ENCODE data around the gene MINDY3. TPM values are rescaled to one million over a fixed set of nuclear protein-coding genes. Genes with fewer than 3 reads are reported as not detected.
"Not testable (repeated sequence)": the region's sequence is repeated elsewhere in the genome, so short reads cannot be mapped to it uniquely, and the experiment has no call there.

Gene MINDY3
- total RNA-seq, result 10 to 100 TPM; 23.3 to 26.3 TPM

GRCh38 chr10:15859906-15860691, at the start of gene MINDY3:
MINDY3 (minus strand) TSS chr10:15860507; CDS start chr10:15860299, 208 bp downstream.
- H3K4me3 Mint-ChIP-seq, result peak within 1 kb of the TSS; percentile 98
- H3K27me3 Mint-ChIP-seq, result peaks cover 16% of the 10 kb centered on the region
- H3K9me3 Mint-ChIP-seq, result no peaks in the 10 kb centered on the region
- H3K4me1 Mint-ChIP-seq, result peaks cover 22% of the 10 kb centered on the region
- ATAC-seq (ENCODE audit: low read depth), result peak; percentile 93
- peak; percentile 78 for DNase-seq
- POLR2A ChIA-PET, result interaction anchor here (1.0 kb wide), 1 partner anchor 577 kb away, joined by 5 read pairs; no protein-coding TSS in a partner anchor
- peaks cover 12% of the 10 kb centered on the region for H3K36me3 Mint-ChIP-seq
- peak within 1 kb of the TSS; percentile 95 for H3K27ac Mint-ChIP-seq

DNA sequence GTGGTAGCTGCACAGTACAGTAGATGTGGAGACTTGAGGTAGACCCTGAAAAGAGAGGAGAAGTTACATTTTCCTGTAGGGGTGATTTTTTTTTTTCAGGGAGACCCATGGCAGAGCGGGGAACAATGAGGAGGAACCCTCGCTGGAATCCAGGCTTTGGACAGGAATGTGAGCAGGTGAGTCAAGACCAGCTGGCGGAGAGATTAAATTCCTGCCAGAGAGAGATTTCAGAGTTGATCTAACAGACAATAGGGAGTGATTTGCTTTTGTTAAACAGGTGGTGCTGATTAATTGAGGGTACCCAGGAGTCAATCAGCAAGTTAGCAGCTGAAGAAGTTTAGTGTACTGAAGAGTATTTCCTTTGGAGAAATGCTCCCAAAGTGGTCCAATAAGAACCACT, 41.6 kb upstream of the MINDY3 start:
- Mint-ChIP-seq H3K4me1 (no peaks in the 10 kb centered on the region), H3K27me3 (peaks cover 5% of the 10 kb centered on the region), H3K36me3 (no peaks in the 10 kb centered on the region), H3K9me3 (no peaks in the 10 kb centered on the region), H3K27ac (no peak overlapping the region), H3K4me3 (no peak overlapping the region)
- ATAC-seq (ENCODE audit: low read depth), result no peak
- DNase-seq, result no peak
- POLR2A ChIA-PET, result no interaction called here

DNA sequence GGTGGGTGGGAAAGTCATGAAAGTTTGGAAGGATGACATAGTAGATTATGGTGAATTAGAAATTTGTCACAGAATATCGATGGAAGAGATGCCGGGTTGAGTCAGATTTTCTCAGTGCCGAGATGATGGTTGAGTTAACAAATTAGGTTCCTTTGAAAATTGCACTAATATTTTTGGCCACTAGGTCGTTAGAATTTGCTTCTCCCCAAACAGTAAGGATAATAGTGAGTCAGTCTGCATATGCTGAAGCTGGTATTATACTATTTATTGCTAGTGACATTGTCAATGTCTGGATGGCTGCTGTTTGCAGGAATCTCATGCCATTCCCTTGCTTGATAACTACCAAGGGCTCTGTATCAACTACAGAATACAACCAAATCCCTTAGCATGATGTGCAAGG, 37.7 kb upstream of the MINDY3 start:
- no peak for DNase-seq
- Mint-ChIP-seq H3K4me3 (no peak overlapping the region), H3K4me1 (no peaks in the 10 kb centered on the region), H3K27me3 (peaks cover 7% of the 10 kb centered on the region), H3K9me3 (no peaks in the 10 kb centered on the region), H3K36me3 (no peaks in the 10 kb centered on the region), H3K27ac (no peak overlapping the region)
- ATAC-seq (ENCODE audit: low read depth), result no peak
- POLR2A ChIA-PET, result no interaction called here

DNA sequence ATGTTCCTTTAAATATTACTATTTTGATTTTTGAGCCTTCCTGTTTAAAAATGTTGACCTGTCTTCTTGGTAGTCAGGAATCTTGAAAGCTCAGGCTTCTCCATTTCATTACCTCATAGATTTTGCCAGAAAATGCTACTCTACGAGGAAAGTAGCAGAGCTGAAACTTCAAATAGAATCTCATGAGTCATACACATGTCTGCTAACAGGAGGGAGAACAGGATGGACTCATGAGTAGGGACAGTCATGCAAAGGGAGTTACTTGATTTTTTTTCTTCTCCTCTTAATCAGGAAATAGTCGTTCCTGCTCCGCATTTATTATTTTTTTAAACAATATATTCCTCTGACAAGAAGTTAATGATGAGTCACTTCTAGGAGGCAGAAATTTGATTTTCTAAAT, 37.0 kb upstream of the MINDY3 start:
- Mint-ChIP-seq H3K4me1 (no peaks in the 10 kb centered on the region), H3K9me3 (no peaks in the 10 kb centered on the region), H3K36me3 (no peaks in the 10 kb centered on the region), H3K27ac (no peak overlapping the region), H3K27me3 (peaks cover 13% of the 10 kb centered on the region), H3K4me3 (no peak overlapping the region)
- DNase-seq, result no peak
- no peak for ATAC-seq (ENCODE audit: low read depth)
- POLR2A ChIA-PET, result no interaction called here

- peaks cover 13% of the 10 kb centered on the region for H3K27me3 Mint-ChIP-seq
- DNase-seq (no peak), ATAC-seq (ENCODE audit: low read depth) (no peak)
- H3K4me1 Mint-ChIP-seq, result no peaks in the 10 kb centered on the region
- no peak overlapping the region for H3K4me3 Mint-ChIP-seq
- H3K9me3 Mint-ChIP-seq, result no peaks in the 10 kb centered on the region
- POLR2A ChIA-PET, result no interaction called here
- H3K27ac Mint-ChIP-seq, result no peak overlapping the region
- H3K36me3 Mint-ChIP-seq, result no peaks in the 10 kb centered on the region
Observed at GRCh38 chr10:15896654-15897053, 36.3 kb upstream of the MINDY3 start.

DNA sequence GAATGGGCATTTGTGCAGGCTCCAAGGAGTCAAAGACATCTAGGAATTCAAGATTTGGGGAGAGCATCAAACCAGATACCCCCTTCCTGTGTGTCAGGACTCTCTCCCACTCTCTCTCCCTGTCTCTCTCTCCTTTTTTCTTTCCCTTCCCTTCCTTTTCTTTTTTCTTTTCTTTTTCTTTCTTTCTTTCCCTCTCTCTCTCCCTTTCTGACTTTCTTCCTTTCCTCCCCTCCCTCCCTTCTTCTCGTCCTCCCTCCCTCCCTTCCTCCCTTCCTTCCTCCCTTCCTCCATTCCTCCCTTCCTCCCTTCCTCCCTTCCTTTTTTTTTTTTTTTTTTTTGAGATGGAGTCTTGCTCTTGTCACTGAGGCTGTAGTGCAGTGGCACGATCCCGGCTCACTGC, 24.1 kb upstream of the MINDY3 start:
- Mint-ChIP-seq H3K4me1 (no peaks in the 10 kb centered on the region), H3K27me3 (peaks cover 20% of the 10 kb centered on the region), H3K27ac (no peak overlapping the region), H3K9me3 (no peaks in the 10 kb centered on the region), H3K36me3 (no peaks in the 10 kb centered on the region), H3K4me3 (no peak overlapping the region)
- POLR2A ChIA-PET, result no interaction called here
- ATAC-seq (ENCODE audit: low read depth) (no peak), DNase-seq (no peak)

GRCh38 chr10:15881542-15881941, 21.2 kb upstream of the MINDY3 start:
- no peak overlapping the region for H3K4me3 Mint-ChIP-seq
- no peak for DNase-seq
- H3K36me3 Mint-ChIP-seq, result no peaks in the 10 kb centered on the region
- no peaks in the 10 kb centered on the region for H3K9me3 Mint-ChIP-seq
- H3K27me3 Mint-ChIP-seq, result peaks cover 22% of the 10 kb centered on the region
- POLR2A ChIA-PET, result no interaction called here
- H3K27ac Mint-ChIP-seq, result no peak overlapping the region
- H3K4me1 Mint-ChIP-seq, result no peaks in the 10 kb centered on the region
- ATAC-seq (ENCODE audit: low read depth), result no peak

GRCh38 chr10:15879663-15880062, 19.4 kb upstream of the MINDY3 start:
- peaks cover 25% of the 10 kb centered on the region for H3K27me3 Mint-ChIP-seq

DNA sequence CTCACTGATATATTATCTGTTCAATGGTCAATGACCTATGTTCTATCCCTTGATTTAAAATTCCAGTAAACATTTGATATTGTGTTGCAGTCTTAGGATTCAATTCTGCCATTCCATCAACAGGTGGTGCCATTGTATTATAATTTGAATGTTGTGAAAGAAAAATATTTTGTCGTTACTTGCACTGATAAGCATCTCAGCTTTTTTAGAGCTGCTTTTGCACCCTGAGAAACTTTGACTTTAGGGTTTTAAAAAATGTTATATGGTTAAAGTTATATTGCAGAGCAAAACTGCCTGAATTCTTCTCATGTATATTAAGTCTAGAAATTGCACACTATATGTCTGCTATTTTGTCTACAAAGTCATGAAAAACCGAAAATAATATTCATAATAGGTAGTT, 18.8 kb upstream of the MINDY3 start:
- H3K4me1 Mint-ChIP-seq, result no peaks in the 10 kb centered on the region

More at GRCh38 chr10:15879663-15880062, 19.4 kb upstream of the MINDY3 start:
- no peak overlapping the region for H3K4me3 Mint-ChIP-seq
- H3K36me3 Mint-ChIP-seq, result no peaks in the 10 kb centered on the region
- ATAC-seq (ENCODE audit: low read depth) (no peak), DNase-seq (no peak)
- H3K27ac Mint-ChIP-seq, result no peak overlapping the region
- no peaks in the 10 kb centered on the region for H3K9me3 Mint-ChIP-seq
- no peaks in the 10 kb centered on the region for H3K4me1 Mint-ChIP-seq
- POLR2A ChIA-PET, result no interaction called here

GRCh38 chr10:15877836-15878576, 17.7 kb upstream of the MINDY3 start:
- no peaks in the 10 kb centered on the region for H3K4me1 Mint-ChIP-seq
- ATAC-seq (ENCODE audit: low read depth), result no peak
- no peaks in the 10 kb centered on the region for H3K9me3 Mint-ChIP-seq
- peaks cover 35% of the 10 kb centered on the region for H3K27me3 Mint-ChIP-seq
- H3K36me3 Mint-ChIP-seq, result no peaks in the 10 kb centered on the region
- no peak for DNase-seq
- no peak overlapping the region for H3K4me3 Mint-ChIP-seq
- POLR2A ChIA-PET, result no interaction called here
- H3K27ac Mint-ChIP-seq, result no peak overlapping the region

More for the DNA sequence above, 18.8 kb upstream of the MINDY3 start:
- no peaks in the 10 kb centered on the region for H3K36me3 Mint-ChIP-seq
- no peaks in the 10 kb centered on the region for H3K9me3 Mint-ChIP-seq
- no peak overlapping the region for H3K4me3 Mint-ChIP-seq
- no peak overlapping the region for H3K27ac Mint-ChIP-seq
- H3K27me3 Mint-ChIP-seq, result peaks cover 30% of the 10 kb centered on the region
- POLR2A ChIA-PET, result no interaction called here
- ATAC-seq (ENCODE audit: low read depth) (no peak), DNase-seq (no peak)

DNA sequence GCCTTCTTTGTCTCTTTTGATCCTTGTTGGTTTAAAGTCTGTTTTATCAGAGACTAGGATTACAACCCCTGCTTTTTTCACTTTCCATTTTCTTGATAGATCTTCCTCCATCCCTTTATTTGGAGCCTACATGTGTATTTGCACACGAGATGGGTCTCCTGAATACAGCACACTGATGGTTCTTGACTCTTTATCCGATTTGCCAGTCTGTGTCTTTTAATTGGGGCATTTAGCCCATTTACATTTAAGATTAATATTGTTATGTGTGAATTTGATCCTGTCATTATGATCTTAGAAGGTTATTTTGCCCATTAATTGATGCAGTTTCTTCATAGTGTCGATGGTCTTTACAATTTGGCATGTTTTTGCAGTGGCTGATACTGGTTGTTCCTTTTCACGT, 16.0 kb upstream of the MINDY3 start:
- POLR2A ChIA-PET; H3K27ac Mint-ChIP-seq; H3K9me3 Mint-ChIP-seq; H3K4me1 Mint-ChIP-seq; ATAC-seq (ENCODE audit: low read depth); H3K36me3 Mint-ChIP-seq; DNase-seq; H3K4me3 Mint-ChIP-seq: not testable (repeated sequence)
- peaks cover 37% of the 10 kb centered on the region for H3K27me3 Mint-ChIP-seq

GRCh38 chr10:15872645-15873044, 12.3 kb upstream of the MINDY3 start:
- DNase-seq; H3K27ac Mint-ChIP-seq; POLR2A ChIA-PET; H3K4me1 Mint-ChIP-seq; H3K36me3 Mint-ChIP-seq; H3K4me3 Mint-ChIP-seq; ATAC-seq (ENCODE audit: low read depth); H3K9me3 Mint-ChIP-seq: not testable (repeated sequence)
- peaks cover 51% of the 10 kb centered on the region for H3K27me3 Mint-ChIP-seq

- POLR2A ChIA-PET, result no interaction called here
- Mint-ChIP-seq H3K27ac (no peak overlapping the region), H3K9me3 (no peaks in the 10 kb centered on the region), H3K4me3 (no peak overlapping the region), H3K27me3 (peaks cover 53% of the 10 kb centered on the region), H3K4me1 (no peaks in the 10 kb centered on the region), H3K36me3 (no peaks in the 10 kb centered on the region)
- ATAC-seq (ENCODE audit: low read depth) (no peak), DNase-seq (no peak)
Observed at GRCh38 chr10:15871823-15872222, 11.5 kb upstream of the MINDY3 start.

DNA sequence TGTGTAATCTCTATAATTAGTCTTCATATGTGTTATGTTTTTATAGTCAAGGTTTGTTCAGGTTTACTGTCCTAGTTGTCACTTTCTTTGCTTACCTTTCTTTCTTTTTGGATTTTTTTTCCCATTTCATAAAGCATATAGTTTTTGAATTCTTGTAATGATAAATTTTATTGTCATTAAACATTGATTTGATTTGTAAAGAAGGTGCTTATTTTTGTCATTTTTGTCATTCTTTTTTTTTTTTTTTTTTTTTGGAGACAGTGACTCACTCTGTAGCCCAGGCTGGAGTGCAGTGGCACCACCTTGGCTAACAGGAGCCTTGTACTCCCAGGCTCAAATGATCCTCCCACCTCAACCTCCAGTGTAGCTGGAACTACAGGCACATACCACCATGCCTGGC, 9.6 kb upstream of the MINDY3 start:
- no peak overlapping the region for H3K4me3 Mint-ChIP-seq
- no peak for ATAC-seq (ENCODE audit: low read depth)
- no peaks in the 10 kb centered on the region for H3K36me3 Mint-ChIP-seq
- POLR2A ChIA-PET, result no interaction called here
- DNase-seq, result no peak
- H3K27me3 Mint-ChIP-seq, result peaks cover 56% of the 10 kb centered on the region
- H3K4me1 Mint-ChIP-seq, result no peaks in the 10 kb centered on the region
- H3K27ac Mint-ChIP-seq, result no peak overlapping the region
- H3K9me3 Mint-ChIP-seq, result no peaks in the 10 kb centered on the region

Data from activated naive CD8-positive, alpha-beta T cell treated with anti-CD3 and anti-CD28 coated beads, Interleukin-2, amount 10 ng/mL, durations not matched to agents 7 days and 5 days (primary cell).